Endodermal cell (in vitro differentiated cells): ENCODE data around the gene KARS1. TPM values are rescaled to one million over a fixed set of nuclear protein-coding genes. Genes with fewer than 3 reads are reported as not detected.

ENCODE experiments used
- DNase-seq: peaks from one replicate; pipeline ENCODE4 v3.0.0-alpha.2; 2017
- H3K27ac ChIP-seq: 2 replicates; pipeline ENCODE4 v1.5.1; 2013; ENCODE audit warnings: mild to moderate bottlenecking, low read depth, low read length, moderate library complexity
- H3K27me3 ChIP-seq: 2 replicates; pipeline ENCODE4 v1.6.1; 2013; ENCODE audit warnings: mild to moderate bottlenecking, low read length, moderate library complexity; ENCODE audit not compliant: insufficient read depth, control insufficient read depth, poor library complexity, severe bottlenecking
- H3K36me3 ChIP-seq: 2 replicates; pipeline ENCODE4 v1.7.0; 2013; ENCODE audit warnings: mild to moderate bottlenecking, low read length, moderate library complexity; ENCODE audit not compliant: control insufficient read depth, insufficient read depth
- H3K4me1 ChIP-seq: one replicate; pipeline ENCODE4 v1.7.0; 2013; ENCODE audit warnings: low read length; ENCODE audit not compliant: control insufficient read depth, insufficient read depth
- H3K4me3 ChIP-seq: 2 replicates; pipeline ENCODE4 v1.5.1; 2013; ENCODE audit warnings: mild to moderate bottlenecking, low read length, moderate library complexity
- H3K9ac ChIP-seq: 2 replicates; pipeline ENCODE4 v1.6.1; 2013; ENCODE audit warnings: mild to moderate bottlenecking, low read length, moderate library complexity; ENCODE audit not compliant: poor library complexity, severe bottlenecking; ENCODE audit errors: extremely low read depth
- H3K9me3 ChIP-seq: 2 replicates; pipeline ENCODE4 v1.6.1; 2013; ENCODE audit warnings: mild to moderate bottlenecking, low read length, moderate library complexity; ENCODE audit not compliant: control insufficient read depth
- H3K27ac Mint-ChIP-seq: 2 replicates; pipeline ENCODE4 v1.8.0; 2020; ENCODE audit warnings: mixed read lengths
- H3K27me3 Mint-ChIP-seq: 2 replicates; pipeline ENCODE4 v1.8.0; 2021; ENCODE audit warnings: mild to moderate bottlenecking, mixed read lengths; ENCODE audit not compliant: insufficient read depth
- H3K36me3 Mint-ChIP-seq: 2 replicates; pipeline ENCODE4 v1.8.0; 2020; ENCODE audit warnings: low read depth, mixed read lengths
- H3K4me1 Mint-ChIP-seq: 2 replicates; pipeline ENCODE4 v1.8.0; 2020; ENCODE audit warnings: mixed read lengths
- H3K4me3 Mint-ChIP-seq: 2 replicates; pipeline ENCODE4 v1.8.0; 2020; ENCODE audit warnings: mild to moderate bottlenecking, moderate library complexity, mixed read lengths
- H3K9me3 Mint-ChIP-seq: 2 replicates; pipeline ENCODE4 v1.8.0; 2020; ENCODE audit warnings: mild to moderate bottlenecking, mixed read lengths
- CTCF ChIP-seq: fragments of 200-600 bp; sonication (generic); conservative IDR thresholded peaks from 2 replicates; pipeline ENCODE4 v1.5.0; 2021; ENCODE audit warnings: antibody characterized with exemption, mild to moderate bottlenecking
- WGBS, 2 experiments: methylation state at CpG; one replicate each; pipeline versions ENCODE4 v1.1.5 to v1.1.7; 2013; ENCODE audit warnings: missing lambda C conversion rate in 2 of 2, mixed read lengths in 1 of 2; ENCODE audit not compliant: insufficient coverage in 1 of 2, insufficient read length in 1 of 2; 5-methylcytosine and 5-hydroxymethylcytosine counted together
- total RNA-seq, 2 donors: library from RNA; stranded (reverse); fragmentation: NEBNext Ultra II Directional in 1 of 2; extraction: Animal tissue kit (Norgen Biotek cat#: 25700) in 1 of 2; gene quantifications; 2 replicates in 1 of 2; 3 replicates in 1 of 2; pipeline ENCODE4 v1.2.1, GENCODE V29; 2021

Gene KARS1
- total RNA-seq, 2 donors from 2014 or later, result 141 to 168 TPM

- no peaks in the 10 kb centered on the region for H3K27me3 ChIP-seq
- Mint-ChIP-seq H3K4me3 (no peak overlapping the region), H3K9me3 (no peaks in the 10 kb centered on the region), H3K4me1 (no peaks in the 10 kb centered on the region), H3K27ac (no peak overlapping the region), H3K36me3 (peaks cover 84% of the 10 kb centered on the region), H3K27me3 (no peaks in the 10 kb centered on the region)
- DNase-seq, result no peak
- no peak overlapping the region for H3K9ac ChIP-seq
- H3K36me3 ChIP-seq, result peaks cover 94% of the 10 kb centered on the region
- H3K27ac ChIP-seq, result no peak overlapping the region
- H3K4me3 ChIP-seq, result no peak overlapping the region
- H3K4me1 ChIP-seq, result no peaks in the 10 kb centered on the region
- 94 to 100% methylated on average over 2 of the region's 3 CpGs for WGBS, 2 experiments
- H3K9me3 ChIP-seq, result no peaks in the 10 kb centered on the region
- TF ChIP-seq CTCF, result no peak
Measured at GRCh38 chr16:75635036-75635435, 12.4 kb downstream of the KARS1 start.

- Mint-ChIP-seq H3K27ac (no peak overlapping the region), H3K9me3 (no peaks in the 10 kb centered on the region), H3K4me3 (no peak overlapping the region), H3K36me3 (peaks cover 90% of the 10 kb centered on the region), H3K27me3 (no peaks in the 10 kb centered on the region), H3K4me1 (no peaks in the 10 kb centered on the region)
- Histone ChIP-seq H3K27me3 (no peaks in the 10 kb centered on the region), H3K9me3 (no peaks in the 10 kb centered on the region), H3K27ac (no peak overlapping the region), H3K4me3 (no peak overlapping the region), H3K9ac (no peak overlapping the region), H3K36me3 (peaks cover 97% of the 10 kb centered on the region), H3K4me1 (no peaks in the 10 kb centered on the region)
- WGBS, 2 experiments, result 93 to 95% methylated on average over 7 to 8 of the region's 8 CpGs
- TF ChIP-seq CTCF, result no peak
- DNase-seq, result no peak
Measured at GRCh38 chr16:75632857-75633256, 14.6 kb downstream of the KARS1 start.

- no peaks in the 10 kb centered on the region for H3K4me1 ChIP-seq
- no peak for DNase-seq
- H3K4me1 Mint-ChIP-seq, result peaks cover 6% of the 10 kb centered on the region
- no peak overlapping the region for H3K4me3 Mint-ChIP-seq
- 96 to 100% methylated on average over 1 to 3 of the region's 3 CpGs for WGBS, 2 experiments
- H3K27me3 ChIP-seq, result no peaks in the 10 kb centered on the region
- peaks cover 86% of the 10 kb centered on the region for H3K36me3 Mint-ChIP-seq
- no peak overlapping the region for H3K9ac ChIP-seq
- H3K9me3 Mint-ChIP-seq, result no peaks in the 10 kb centered on the region
- no peaks in the 10 kb centered on the region for H3K27me3 Mint-ChIP-seq
- no peak for TF ChIP-seq CTCF
- H3K9me3 ChIP-seq, result no peaks in the 10 kb centered on the region
- H3K36me3 ChIP-seq, result peaks cover 93% of the 10 kb centered on the region
- H3K4me3 ChIP-seq, result no peak overlapping the region
- no peak overlapping the region for H3K27ac Mint-ChIP-seq
- H3K27ac ChIP-seq, result no peak overlapping the region
Measured at GRCh38 chr16:75630052-75630451, 17.4 kb downstream of the KARS1 start.
